Limb (tissue), 2 donors: ENCODE data around the gene GCK.
"Not testable (repeated sequence)": the region's sequence is repeated elsewhere in the genome, so short reads cannot be mapped to it uniquely, and the experiment has no call there.

Source experiments
- DNase-seq, 2 donors: peaks; one replicate each; pipeline ENCODE4 v3.0.0-alpha.2; 2016; ENCODE audit errors: extremely low spot score in 2 of 2

GCK gene

DNA sequence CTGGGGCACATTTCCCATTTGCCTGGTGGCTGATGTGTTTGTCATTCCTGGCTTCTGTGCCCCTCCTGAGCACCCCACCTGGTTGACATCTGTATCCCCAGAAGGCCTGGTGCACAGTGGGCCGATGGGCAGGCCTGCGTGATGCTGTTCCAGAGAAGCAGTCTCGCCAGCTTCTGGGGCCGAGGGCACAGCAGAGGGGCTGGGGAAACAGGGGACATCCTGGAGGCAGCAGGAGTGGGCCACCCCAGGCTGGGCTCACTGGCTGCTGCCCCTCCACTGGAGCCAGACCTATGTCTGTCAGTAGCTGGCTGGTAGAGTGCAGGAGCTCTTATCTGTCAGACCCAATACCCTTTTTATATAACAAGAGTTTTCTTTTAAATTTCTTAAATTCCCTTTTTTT, 47.2 kb downstream of the GCK start:
- no peak for DNase-seq

DNA sequence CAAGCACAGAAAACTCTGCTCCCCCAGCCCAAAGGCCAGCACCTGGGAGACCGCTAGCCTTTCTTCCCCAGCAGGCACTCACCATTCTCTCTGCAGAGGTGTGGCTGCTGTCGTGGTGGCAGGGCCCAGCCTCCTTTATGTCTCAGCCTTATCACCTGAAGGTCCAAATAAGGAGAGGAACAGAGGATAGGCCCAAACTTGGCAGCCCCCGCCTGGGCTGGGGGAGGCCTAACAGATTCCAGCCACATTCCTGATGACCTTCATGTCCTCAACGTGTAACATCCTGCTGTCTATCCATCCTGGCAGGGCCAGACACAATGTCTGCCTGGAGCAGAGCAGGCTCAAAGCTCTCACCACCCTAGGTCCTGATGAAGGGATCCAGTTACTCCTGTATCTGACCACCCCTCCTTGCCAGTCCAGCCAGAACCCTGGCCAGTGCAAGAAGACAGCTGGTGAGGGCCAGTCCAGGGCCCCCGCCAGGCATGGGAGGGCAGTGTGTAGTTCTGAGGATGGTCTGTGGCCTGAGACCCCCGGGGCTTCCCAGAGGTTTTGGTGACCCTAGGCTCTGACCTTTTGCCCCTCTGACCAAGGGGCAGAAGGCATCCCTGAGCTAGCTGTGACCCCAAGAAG, 47.9 kb downstream of the GCK start, which contains the start of gene MYL7:
TSS of gene MYL7 (minus strand) at position 112 of the 630 bp plus-strand sequence. CDS start at position 85, 27 bp downstream.
- no peak for DNase-seq

DNA sequence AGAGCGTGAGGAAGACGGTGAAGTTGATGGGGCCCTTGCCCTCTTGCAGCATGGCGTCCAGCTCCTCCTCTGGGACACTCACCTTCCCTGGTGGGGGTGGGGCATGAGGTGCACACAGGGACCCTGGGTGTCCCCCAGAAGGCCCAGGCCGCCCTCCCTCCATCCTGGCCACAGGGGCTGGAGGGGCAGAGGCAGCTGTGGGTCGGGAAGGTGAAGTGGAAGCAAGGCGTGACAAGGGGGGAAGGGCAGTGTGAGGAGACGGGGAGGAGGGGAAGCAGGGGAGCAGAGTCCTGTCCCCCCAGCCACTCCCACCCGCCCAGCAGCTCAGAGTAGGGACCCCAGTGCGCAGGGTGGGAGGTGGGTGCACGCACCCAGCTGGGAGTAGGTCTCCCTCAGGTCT, 48.9 kb downstream of the GCK start:
- no peak for DNase-seq

DNA sequence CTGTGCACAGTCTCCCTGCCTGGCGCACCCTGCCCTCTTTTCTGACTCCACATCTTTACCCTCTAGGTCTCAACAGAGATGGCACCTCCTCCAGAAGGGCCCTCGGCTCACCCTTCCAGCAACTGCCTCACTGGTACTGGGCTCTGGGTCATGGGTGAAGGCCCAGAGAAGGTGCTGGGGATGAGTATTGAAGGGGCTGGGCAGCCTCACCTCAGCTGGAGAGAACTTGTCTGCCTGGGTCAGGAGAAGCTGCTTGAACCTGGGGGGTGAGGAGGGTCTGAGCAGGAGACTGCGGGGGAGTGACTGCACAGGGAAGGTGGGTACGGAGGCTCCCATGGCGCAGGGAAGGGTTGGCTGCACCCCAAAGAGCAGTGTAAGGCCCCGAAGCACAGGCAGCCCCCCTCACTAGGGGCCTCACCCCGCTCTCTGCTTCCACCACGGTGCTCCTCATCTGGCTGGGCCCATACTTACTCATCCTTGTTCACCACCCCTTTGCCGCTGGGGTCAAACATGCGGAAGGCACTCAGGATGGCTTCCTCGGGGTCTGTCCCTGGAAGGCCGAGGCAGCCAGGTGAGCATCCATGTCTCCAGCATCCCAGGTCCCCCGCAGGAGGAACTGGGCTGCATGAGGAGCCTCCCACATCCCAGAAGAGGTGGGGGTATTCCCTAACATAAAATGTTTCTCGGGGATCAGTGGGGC, 49.8 kb downstream of the GCK start:
- no peak for DNase-seq

DNA sequence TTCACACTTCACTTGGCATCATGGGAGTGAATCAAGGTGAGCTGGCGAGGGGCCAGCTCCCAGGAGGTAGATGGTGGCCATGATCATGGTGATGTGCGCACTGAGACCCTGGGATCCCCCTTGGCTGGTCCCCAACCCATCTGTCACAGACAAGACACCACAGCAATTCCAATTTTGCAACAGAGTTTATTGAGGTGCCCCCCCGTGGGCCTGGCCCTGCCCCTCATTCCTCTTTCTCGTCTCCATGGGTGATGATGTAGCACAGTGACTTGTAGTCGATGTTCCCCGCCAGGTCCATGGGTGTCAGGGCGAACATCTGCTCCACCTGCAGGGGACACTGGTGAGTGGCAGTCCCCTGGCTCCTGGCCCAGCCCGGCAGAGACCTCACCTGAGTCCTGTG, 50.5 kb downstream of the GCK start:
- no peak for DNase-seq

DNA sequence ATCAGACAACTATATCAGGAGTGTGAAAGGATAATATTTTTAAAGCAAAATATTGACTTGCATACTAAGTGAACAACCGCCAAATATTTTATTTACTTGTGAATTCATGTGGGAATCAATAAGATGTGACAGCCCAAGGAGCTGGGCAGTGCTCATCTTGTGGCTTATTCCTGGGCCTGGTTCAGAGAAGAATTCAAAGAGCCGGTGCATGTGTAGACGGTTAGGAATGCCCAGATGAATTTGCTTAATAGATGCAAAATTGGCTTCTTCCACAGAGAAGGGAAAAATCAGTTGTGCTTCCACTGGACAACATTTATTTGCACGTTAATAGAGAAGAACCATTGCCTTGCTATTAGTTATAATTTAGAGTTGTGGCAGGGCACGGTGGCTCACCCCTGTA, 52.5 kb downstream of the GCK start:
- DNase-seq: no peak

DNA sequence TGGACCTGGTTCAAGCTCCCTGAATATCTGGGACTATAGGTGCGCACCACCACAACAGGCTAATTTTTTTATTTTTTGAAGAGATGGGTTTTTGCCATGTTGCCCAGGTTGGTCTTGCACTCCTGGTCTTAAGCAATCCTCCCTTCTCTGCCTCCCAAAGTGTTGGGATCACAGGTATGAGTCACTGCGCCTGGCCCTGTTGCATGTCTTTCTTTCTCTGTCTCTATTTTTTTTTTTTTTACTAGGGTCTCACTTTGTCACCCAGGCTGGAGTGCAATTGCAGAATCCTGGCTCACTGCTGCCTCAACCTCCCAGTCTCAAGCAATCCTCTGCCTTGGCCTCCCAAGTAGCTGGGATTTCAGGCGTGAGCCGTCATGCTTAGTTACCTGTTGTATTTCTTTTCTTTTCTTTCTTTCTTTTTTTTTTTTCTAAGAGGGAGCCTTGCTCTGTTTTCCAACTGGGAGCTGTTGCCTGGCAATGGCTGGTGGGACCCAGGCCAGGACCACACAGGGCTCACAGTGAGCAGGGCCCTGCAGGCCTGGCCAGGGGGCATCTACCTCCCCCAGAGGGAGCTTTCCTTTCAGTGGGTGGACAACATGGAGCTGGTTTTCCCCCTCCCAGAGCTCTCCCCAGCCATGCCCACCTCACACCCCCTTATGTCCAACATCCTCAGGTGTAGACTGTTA, 54.2 kb downstream of the GCK start:
- no peak for DNase-seq

DNA sequence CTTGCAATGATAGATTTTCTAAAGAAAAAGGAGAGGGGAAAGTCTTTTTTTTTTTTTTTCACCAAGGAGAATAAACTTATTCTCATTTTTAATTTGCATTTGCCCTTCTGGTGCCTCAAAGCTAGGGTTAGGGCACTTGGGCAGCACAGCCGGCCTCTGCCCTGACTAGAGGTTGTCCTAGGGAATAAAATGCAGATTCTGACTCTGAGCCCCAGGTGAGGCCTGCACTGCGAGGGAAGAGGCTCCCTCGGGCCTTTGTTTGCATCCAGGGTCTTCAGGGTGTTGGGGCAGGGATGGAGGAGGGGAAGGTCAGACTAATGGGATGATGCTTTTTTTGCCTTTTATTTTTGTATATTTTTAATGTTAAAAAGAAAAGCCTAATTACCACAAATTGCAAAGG, 55.9 kb downstream of the GCK start:
- DNase-seq: no peak

DNA sequence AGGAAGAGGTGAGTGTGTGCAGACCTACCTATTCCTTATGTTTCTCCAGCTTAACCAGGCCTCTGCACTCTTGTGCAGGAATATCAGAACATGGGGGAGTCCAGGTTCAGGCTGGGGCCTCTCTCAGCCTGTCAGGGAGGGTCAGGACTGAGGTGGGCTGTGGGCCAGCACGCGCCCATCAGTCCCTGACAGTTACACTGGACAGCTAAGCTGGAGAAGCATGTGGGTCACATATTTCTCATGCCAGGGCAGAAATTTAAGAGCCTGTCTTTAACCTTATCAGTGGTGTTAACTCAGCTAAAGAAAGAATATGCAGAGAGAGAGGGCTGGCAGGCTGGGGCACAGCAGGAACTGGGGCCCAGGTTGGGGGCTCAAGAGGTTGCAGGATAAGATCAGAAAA, 57.2 kb downstream of the GCK start:
- no peak for DNase-seq

DNA sequence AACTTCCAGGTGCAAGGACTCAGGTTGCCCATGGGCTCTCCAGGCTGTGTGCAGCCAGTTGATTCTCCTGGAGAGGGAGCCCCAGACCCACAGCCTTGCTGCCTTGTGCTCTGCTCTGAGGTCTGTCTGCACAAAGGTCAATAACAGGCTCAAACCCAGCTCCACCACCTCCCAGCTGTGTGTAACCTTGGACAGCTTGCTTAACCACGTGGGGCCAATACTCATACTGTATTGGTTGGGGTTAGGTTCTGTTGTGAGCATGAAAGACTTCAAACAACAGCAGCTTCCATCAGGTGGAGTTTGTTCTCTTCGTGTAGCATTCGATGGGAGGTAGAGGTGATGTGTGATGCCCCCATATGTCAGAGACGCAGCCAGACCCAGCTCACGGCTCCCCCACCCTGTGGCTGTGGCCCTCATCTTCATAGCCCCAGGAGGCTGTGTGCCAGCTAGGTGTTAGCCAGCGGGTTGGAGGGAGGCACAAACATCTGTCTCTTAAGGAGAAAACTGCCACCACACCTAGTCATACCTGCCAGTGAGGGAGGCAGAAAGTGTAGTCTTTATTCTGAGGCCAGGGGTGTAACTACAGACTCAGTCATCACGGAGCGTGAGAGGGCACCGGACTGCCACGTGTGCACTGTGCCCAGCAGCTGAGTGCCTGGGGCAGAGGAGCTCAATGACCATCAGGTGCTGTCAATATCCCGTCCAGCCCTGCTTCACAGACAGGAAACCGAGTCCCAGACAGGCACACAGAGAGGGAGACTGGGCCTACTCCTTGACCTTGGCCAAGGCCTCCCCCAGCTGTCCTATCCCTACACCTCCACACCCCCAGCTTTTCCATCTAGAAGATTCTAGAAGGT, 57.8 kb downstream of the GCK start:
- no peak for DNase-seq

DNA sequence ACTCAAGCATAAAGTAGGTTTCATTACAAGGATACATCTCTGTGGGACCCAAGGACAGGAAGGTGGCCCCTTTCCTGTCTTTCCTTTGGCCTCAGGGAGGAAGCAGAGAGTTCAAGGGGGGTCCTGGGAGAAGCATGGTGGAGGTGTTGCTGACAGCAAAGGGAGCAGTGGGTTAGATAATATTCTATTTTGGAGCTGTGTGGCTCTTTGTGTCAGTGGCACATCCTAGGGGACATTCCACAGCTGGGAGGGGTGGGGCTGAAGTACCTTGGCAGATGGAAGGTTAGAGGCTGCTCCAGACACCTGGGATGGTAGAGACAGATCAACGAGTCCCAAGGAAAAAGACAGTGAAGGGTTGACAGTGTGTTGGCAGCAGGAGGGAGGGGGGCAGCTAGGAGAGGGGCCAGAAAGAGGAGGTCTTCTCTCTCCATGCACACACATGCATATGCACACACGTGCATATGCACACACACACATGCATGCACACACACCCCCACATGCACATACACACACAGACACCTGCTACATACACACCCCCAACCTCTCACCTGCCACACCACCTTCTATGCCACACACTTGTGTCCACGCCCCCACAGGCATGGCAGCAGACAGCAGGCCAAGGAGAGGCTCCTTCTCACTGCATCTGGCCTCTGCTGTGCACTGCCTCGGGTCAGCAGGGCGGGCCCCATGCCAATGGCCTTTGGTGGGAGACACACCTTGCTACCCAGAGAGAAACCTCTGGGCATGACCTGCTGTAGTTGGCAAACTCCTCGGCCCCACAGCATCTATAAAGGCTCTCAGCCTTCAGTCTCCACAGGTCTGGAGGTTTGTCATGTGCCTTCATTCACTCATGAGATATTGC, 60.3 kb downstream of the GCK start:
- no peak for DNase-seq

DNA sequence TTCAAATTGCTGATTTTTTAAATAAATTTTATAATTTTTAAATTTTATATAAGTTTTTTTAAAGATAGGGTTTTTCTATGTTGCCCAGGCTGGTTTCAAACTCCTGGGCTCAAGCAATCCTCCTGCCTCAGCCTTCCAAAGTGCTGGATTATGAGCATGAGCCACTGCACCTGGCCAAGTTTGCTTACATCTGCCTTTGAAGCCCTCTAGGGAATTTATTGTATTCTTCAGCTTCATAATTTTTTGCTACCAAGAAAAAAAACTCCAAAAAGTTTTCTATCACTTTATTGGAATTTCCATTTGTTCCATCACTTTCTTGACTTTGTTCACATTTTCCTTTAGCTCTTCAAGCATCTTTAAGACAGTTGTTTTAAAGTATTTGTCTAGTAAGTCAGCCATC, 62.1 kb downstream of the GCK start:
- no peak for DNase-seq

DNA sequence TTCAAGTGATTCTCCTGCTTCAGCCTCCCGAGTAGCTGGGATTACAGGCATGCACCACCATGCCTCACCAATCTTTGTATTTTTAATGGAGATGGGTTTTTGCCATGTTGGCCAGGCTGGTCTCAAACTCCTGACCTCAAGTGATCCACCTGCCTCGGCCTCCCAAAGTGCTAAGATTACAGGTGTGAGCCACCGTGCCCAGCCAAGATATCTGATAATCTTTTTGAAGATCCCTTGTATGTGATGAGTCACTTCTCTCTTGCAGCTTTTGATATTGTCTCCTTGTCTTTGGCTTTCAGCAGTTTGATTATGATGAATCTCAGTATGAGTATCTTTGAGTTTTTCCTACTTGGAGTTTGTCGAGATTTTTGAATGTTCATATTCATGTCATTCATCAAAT, 62.7 kb downstream of the GCK start:
- not testable (repeated sequence) for DNase-seq

DNA sequence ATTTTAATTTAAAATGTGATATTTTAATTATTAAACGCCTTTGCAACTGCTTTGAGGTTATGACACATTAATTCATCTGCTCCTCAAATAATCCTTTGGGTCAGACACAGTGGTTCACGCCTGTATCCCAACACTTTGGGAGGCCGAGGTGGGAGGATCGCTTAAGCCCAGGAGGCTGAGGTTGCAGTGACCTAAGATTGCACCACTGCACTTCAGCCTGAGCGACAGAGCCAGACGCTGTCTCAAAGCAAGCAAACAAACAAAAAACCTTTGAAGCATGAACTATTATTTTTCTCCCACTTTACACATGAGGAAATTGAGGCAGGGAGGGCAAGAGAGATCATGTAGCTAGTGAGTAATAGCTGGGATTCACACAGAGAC, 64.4 kb downstream of the GCK start:
- DNase-seq: no peak

DNA sequence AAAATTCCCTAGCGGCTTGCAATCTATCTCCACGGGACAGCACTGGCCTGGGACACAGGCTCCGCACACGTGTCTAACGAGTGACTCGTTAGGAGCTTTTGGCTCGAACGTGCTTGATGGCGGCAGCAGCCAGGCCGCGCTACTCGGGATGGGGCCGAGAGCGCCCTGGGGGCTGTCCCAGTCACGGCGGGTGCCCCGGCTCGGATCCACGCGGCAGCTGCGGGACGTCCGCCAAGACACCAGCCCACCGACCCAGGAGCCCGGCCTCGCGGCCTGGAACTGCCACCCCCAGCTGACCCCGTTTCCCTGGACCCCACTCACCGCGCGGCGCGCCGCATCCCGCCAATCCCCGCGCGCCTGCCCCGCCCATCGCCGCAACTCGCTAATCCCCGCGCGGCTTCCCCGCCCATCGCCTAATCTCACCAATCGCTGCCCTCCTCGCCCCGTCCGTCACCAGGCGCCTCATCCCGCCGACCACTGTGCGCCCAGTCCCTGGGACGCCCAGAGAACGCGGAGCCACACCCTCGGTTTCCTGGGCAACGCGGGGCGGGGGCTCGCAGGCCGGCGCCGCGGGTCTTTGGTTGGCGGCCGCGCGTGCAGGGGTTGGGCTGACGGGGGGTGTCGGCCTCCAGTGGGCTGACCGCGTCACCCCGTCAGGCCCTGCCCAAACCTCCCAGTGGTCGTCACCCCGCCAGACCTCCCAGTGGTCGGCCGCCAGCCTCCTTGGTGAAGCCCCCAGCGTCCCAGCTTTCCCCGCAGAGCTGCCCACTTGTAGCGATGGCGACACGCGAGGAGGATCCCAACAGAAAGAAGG, 65.8 kb downstream of the GCK start, which contains the start of gene POLD2:
TSS of gene POLD2 (minus strand) at position 359 of the 814 bp plus-strand sequence. CDS start 1,495 bp downstream, outside the sequence.
- peak; percentile 96 to 99 for DNase-seq

DNA sequence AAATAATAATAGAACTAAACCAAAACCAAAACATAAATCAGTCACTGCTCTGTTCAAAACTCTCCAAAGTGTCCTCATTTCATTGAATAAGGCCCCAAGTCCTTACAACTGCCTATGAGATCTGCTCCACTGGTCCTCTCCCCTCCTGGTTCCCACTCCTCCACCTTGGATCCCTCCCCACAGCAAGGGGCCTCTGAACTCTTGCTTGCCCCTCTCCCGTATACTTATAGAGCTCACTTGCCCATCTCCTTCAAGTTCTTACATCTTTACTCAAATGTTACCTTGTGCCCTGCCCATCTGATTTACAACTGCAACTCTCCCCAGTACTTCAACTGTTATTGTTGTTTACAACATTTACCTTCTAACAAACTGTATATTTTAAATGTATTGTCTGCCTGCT, 66.7 kb downstream of the GCK start:
- no peak for DNase-seq

DNA sequence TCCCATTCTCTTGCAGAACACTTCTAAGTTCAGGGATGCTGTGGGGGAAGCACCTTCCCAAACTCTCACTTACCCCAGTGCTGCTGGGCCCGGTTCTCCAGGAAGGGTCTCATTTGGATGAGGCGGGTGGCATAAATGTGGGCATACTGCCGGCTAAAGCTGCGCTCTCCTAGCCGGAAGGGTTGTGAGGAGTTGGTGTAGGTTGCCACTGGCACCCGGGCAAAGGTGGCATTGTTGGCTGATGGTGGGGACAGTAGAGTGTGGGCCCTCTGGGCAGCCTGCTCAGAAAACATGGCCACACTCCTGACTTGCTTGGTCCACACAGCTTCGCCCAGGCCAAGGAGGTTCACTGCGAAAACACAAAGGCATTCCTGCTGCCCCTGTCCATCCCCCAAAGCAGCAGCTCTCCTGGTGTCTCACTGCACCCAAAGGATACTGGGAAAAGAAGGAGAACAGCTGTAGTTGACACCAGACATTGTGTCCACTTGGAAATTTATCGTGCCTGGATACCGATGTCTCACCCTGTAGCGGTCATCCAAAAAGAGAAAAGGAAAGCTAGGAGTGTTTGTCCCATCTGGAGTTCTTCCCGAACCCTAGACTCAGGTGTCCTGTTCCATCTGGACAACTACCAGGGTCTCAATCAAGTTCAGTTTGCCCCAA, 67.3 kb downstream of the GCK start:
- DNase-seq: no peak

DNA sequence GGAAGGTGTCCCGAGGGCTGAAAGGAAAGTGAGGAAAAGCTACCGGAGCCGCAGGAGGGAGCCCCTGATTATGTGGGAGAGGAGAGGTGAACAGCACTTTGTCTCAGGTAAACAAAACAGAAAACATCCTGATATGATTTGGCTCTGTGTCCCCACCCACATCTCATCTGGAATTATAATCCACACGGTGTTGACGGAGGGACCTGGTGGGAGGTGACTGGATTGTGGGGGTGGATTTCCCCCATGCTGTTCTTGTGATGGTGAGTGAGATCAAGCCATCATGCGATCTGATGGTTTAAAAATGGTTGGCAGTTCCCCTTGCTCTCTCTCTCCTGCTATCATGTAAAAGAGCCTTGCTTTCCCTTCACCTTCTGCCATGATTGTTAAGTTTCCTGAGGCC, 68.8 kb downstream of the GCK start:
- DNase-seq: no peak

DNA sequence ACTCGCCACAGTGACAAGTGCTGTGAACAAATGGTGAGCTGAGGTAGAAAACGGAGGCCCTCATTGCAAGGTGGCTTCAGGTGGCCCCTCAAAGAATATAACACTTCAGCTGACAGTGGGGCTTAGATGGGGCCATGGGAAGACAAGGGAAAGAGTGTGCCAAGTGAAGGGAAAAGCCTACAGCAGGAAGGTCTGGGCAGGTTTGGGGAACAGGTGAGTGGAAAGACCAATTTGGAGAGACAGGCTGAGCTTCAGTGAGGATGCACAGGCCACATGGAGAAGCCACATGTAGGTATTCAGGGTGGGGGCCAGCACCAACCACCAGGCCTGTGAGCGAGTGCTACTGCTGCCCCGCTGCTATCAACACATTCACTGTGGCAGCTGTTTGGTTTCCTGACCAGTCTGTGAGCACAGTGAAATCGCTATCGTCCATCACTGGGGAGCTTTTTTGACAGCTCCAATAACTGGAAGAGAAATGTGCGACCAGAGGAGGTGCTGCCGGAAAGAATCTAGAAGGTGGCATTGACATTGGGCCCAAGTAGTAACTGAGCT, 69.3 kb downstream of the GCK start:
- DNase-seq: no peak
